ENCODE data around the gene CLTB.
"Not testable (repeated sequence)": the region's sequence is repeated elsewhere in the genome, so short reads cannot be mapped to it uniquely, and the experiment has no call there.

The CLTB gene

GRCh38 chr5:176426876-176427275, 10.5 kb upstream of the CLTB start:
- no peak for FAIRE-seq

GRCh38 chr5:176425791-176426190, 9.5 kb upstream of the CLTB start:
- FAIRE-seq, result no peak

GRCh38 chr5:176425138-176425537, 8.8 kb upstream of the CLTB start:
- FAIRE-seq, result no peak

- no peak for FAIRE-seq
These were observed 7.8 kb upstream of the CLTB start for GRCh38 chr5:176424181-176424580.

GRCh38 chr5:176420972-176421544, 4.7 kb upstream of the CLTB start:
- no peak for FAIRE-seq

GRCh38 chr5:176420086-176420485, 3.7 kb upstream of the CLTB start:
- FAIRE-seq, result no peak

GRCh38 chr5:176418251-176418650, 1.9 kb upstream of the CLTB start:
- no peak for FAIRE-seq

GRCh38 chr5:176416965-176417364, 626 bp upstream of the CLTB start:
- no peak for FAIRE-seq

- FAIRE-seq, result no peak
These were observed 943 bp downstream of the CLTB start for GRCh38 chr5:176415240-176415951.

GRCh38 chr5:176414704-176415103, 1.6 kb downstream of the CLTB start:
- no peak for FAIRE-seq

- FAIRE-seq, result no peak
These were observed 2.6 kb downstream of the CLTB start for GRCh38 chr5:176413709-176414191.

GRCh38 chr5:176413255-176413565, 3.1 kb downstream of the CLTB start:
- no peak for FAIRE-seq

GRCh38 chr5:176412517-176413254, 3.7 kb downstream of the CLTB start:
- no peak for FAIRE-seq

GRCh38 chr5:176410486-176411180, 5.7 kb downstream of the CLTB start:
- no peak for FAIRE-seq

GRCh38 chr5:176409765-176410164, 6.6 kb downstream of the CLTB start:
- no peak for FAIRE-seq

GRCh38 chr5:176408590-176408989, 7.7 kb downstream of the CLTB start:
- FAIRE-seq, result no peak

GRCh38 chr5:176408252-176408573, 8.1 kb downstream of the CLTB start:
- not testable (repeated sequence) for FAIRE-seq

- FAIRE-seq, result no peak
These were observed 8.7 kb downstream of the CLTB start for GRCh38 chr5:176407456-176408251.

GRCh38 chr5:176406436-176407052, 9.8 kb downstream of the CLTB start:
- no peak for FAIRE-seq

- no peak for FAIRE-seq
These were observed 10.5 kb downstream of the CLTB start for GRCh38 chr5:176405656-176406435.

Measured in islet of Langerhans (tissue), 1 donor.